Kasumi-1 (cell line): ENCODE measurements around the gene CYB561D1.

Source experiments
- DNase-seq, 2 experiments: peaks; one replicate each; lab custom pipeline; 2025; lab: John Stamatoyannopoulos, UW

Gene CYB561D1

DNA sequence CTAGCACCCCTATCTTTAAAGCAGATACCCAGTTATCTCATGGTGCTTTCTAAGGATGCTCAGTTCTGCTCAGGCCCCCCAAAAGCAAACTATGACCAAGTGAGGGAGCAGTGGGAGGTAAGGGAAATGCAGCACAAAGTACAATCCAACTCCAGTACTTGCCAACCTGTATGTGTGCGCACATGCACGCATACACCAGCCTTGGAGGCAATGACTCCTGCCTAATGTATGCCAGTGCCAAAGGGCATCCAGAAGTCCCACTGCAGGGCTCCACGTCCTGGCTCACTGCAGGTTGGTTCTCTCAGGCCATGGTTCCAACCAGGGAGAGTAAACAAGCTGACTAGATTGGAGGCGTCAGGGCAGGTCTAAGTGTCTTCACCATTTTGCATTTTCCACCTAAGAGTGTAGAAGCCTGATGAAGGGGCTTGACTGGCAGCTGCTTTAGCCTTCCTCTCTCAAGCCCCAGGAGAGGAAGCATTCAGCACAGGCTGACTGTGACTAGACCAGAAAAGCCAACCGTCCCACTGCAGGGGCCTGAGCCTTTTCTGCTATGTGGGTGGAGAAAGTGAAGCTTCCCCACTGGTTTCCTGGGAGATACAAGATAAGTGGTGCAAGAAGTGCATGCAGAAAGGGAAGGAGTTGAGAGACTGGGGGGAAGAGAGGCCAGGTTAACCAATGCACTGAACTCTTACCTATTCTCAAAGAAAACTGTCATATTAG lies 7.9 kb downstream of the CYB561D1 start:
- peak; percentile 92 to 95 for DNase-seq

DNA sequence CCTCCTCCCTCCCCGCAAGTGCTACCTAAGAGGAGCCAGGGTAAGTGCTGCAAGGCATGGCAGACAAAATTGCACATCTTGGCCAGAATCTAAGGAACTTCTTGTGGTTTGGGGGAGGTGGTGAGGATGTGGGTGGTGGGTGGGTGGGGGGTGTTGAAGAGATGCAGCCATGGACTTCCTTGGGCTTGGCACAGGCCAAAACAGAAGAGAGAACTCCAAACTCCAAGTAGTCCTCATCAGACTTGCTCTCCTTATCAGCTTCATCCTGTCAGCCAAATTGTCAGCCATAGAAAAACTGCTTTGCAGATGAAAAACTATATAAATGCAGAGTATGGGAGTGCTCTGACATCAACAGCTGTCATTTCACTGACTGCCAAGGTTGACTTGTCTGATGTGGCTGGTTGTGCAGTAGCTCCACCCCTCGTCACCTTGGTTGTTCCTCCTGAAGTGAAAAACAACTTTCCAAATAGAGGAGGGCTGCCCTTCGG lies 8.5 kb downstream of the CYB561D1 start:
- peak in 1 of 2 experiments; percentile 52 for DNase-seq

DNA sequence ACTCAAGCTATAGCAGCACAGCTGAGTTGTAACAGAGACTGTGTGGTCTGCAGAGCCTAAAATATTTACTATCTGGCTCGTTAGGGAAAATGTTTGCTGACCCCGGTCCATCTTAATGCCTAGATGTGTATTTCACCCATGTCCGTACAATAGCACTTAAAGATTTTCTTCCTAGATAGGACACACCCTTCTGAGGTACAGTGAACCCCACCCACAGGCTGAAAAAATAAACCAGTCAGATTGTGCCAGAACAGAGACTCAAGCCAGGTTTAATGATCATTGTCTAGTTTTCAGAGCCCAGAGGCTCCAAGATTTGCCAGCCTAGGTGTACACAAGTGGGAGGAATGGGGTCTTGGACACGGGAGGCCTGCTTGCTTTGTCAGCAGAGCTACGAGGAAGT lies 10.0 kb downstream of the CYB561D1 start:
- DNase-seq: no peak

DNA sequence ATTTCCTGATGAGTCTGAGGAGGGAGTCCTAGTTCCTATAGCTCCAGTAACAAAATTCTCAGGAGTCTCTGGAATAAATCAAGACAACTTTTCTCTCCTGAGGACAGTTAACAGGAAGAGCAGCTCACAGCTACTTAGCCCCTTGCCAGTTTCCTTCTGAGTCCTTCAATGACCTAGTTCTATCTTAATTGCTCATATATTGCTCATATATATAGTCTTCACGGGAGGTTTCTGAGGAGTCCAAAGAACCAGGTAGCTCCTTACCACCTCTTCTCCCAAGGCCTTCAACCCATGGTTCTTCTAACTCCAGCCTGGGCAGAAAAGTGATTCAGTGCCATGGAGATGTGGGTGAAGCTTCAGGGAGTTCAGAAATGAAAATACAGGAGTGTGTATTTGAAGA lies 11.1 kb downstream of the CYB561D1 start:
- no peak for DNase-seq

DNA sequence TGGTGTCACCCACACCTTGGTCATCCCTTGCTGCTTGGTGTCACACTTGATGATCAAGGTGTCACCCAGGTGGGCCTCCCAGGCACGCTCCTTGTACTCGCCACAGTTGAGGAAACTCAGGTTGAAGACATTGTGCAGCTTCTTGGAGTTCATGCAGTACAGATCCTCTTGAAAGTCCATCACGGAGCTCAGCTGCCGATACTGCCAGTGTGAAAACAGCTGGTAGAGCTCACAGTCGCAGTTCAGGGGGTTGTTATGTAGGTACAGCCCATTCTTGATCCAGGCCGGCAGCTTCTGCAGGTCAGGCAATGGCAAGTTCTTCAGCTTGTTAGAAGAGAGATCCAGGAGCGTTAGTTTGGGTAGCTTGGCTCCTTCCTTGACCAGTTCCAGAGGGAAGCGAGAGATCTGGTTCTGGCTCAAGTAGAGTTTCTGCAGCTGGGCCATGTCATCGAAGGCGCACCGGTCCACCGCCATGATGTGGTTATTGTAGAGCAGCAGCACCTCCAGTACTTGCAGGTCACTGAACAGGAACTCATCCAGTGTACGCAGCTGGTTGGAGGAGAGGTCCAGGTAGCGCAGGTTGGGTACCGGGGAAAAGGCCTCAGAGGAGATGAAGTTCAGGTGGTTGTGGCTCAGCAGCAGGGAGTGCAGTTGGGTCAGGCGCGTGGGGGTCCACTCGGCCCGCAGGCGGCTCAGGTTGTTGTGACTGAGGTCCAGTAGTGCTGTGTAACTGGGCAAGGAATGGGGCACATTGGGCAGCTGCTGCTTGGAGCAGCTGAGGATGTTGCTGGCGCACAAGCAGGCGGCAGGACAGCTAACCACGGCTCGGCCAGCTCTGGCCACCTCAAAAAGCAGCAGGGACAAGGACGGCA lies 14.3 kb downstream of the CYB561D1 start:
- no peak for DNase-seq

DNA sequence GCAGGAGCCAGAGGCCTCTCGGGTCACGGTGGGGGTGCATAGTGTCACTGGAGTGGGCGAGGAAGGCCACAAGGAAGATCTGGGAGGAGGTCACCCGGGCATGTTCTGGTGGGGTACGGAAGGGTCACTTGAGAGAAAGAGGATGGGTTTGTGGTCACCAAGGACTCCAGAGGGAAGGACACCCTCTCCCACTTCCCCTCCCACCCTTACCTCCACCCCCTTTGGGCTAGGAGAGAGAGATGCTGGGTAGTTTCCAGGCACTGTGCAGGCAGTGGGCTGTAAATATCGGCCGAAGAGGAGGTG lies 14.9 kb downstream of the CYB561D1 start:
- DNase-seq: no peak

DNA sequence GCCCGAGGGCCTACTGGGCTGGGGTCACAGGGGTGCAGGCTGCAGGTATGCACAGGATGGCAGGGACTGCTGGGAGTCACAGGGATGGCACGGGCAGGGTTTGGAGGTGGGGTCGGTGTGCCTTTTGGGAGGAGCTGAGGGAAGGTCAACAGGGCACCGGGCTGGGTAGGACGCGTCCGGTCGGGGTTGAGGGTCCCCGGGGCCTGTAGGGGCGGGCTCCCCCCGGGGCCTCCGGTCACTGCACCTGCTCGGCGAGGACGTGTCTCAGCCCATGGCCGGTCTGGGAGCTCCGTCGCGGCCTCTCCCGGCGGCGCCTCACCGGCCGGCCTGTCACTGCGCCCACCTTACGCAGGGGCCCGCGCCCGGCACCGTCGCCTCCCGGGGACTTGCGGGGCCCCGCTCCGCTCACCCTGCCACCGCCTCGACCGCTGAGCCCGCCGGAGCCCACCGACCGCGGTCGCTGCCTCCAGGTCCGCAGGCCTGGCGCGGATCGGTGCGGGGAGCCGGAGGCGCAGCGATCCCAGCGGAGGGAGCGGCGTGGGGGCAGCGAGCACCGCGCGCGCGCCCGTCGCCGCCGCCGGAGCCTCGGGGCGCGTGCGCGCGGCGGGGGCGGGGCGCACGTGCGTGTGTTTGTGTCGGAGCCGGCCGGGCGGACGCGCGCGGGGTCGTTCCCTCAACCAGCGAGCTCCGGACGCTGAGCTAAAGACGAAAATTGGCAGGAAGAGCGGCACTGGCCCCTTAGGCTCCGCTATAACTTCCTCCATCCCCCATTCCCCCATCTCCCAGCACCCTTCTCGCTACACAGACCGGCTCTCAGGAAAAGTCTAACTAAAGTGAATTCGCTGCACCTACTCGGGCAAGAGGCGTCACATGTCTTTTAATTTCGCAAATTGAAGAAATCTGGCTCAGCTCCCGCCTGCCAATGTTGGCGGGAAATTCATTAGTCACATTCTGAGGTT lies 15.6 kb downstream of the CYB561D1 start, which contains the start of gene AMIGO1:
Gene AMIGO1 (minus strand): TSS at position 552 of the 959 bp plus-strand sequence. CDS start 815 bp downstream, outside the sequence.
- DNase-seq: peak; percentile 50 to 55

DNA sequence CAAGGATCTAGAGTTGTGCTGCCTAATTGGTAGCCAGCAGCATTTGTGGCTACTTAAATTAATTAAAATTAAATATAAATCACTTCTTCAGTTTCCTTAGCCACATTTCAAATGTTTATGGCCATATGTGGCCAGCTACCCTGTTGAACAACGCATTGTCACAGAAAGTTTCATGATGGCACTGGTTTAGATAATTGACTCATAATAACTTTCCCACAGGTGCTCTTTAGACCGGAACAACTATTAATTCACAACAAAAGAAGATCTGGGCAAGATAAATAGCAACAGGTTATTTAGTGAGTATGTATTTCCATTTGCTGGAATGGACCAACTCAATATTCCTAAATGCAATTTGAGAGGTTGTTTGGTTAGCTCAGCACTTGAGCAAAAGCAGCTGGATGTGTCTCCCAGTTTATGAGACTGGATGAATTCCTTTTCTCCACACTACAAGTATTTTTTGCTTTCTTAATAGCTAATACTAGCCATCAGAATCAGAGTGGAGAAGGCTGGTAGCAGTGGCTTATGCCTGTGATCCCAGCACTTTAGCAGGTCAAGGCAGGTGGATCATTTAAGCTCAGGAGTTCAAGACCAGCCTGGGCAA lies 19.3 kb downstream of the CYB561D1 start:
- DNase-seq: no peak

DNA sequence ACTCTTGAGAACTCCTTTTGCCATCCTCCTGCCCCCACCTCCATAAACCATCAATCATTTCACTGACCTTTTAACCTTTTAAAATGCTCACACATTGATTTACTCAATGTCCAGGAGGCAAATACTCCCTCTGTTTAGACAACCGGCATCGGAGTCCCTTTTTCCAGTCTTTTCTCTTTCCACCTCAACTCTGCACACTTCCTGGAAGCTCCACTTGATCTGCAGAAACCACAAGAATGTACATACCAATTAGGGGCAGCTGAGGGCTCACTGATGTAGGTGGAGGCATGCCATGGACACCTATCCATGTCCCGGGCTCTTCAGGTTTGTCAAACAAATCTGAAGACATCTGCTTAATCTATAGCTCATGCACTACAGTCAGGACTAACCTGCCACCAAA lies 21.0 kb downstream of the CYB561D1 start:
- DNase-seq: no peak

DNA sequence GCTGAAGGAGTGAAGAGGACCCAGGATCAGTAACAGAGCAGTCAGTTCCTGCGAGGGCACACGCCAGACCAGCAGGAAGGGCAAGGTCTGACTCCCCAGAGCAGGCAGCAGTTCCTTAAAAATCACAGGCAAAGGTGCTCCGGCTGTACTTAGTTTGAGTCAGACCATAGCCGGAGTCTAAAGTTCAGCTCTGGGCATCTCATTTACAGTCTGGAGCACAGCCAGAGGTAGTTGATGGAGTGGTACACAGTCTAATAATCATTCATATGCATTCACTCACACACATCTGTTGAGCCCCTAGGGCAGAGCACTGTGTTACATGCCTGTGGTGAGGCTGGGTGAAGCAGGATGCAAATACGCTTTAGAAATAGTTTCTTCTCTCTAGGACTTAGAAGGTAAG lies 23.0 kb downstream of the CYB561D1 start:
- DNase-seq: no peak

DNA sequence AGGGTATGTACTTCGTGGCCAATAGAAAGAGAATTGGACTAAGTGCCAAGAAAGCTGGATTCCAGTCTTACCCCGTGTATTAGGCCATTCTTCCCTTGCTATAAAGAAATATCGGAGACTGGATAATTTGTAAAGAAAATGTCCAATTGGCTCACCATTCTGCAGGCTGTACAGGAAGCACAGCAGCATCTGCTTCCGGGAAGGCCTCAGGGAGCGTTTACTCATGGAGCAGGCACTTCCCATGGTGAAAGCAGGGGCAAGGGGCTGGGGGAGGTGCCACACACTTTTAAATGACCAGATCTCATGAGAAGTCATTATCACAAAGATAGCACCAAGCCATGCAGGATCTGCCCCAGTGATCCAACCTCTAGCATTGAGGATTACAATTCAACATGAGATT lies 23.4 kb downstream of the CYB561D1 start:
- no peak for DNase-seq

DNA sequence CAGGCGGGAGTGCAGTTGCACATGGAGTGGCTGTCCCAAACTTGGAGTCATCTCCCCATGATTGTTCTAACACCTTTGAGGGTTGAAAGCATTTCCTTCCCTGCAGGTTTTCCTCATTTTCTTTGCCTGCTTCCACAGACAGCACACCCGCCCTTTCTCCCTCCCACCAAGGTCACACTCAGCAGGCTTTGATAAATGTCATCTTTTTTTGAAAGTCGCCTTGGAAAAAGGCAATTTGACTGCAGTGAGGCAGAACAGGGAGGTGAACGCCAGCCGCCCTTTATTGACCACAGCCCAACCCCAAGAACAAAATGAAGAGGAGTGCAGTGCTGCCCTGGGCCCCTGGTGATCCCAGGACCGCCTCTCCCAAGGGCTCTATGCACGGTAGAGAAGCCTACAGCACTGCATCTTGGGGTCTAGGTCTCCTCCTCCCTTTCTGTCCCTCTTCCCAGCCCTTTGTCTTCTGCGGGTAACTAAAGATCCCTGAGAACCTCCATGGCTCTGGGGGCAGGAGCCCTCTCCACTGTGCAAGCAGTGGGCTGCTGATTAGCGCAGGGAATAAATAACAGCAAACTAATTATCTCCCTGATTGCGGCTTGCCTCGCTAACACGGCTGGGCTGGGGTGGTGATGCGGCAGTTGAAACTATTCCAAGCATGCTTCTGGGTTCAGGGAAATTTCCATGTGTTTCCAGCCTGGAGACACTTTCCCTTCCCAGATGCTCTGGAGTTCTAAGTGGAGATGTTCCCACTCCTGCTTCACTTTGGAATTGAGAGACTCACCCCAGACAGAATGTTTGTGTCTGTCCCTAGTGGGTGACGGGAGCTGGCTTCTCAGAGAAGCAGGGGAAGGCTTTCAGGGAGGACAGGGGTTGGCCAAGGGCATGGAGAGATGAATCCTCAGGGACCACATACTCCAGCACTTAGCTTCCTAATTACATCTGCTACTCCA lies 27.4 kb downstream of the CYB561D1 start:
- no peak for DNase-seq

DNA sequence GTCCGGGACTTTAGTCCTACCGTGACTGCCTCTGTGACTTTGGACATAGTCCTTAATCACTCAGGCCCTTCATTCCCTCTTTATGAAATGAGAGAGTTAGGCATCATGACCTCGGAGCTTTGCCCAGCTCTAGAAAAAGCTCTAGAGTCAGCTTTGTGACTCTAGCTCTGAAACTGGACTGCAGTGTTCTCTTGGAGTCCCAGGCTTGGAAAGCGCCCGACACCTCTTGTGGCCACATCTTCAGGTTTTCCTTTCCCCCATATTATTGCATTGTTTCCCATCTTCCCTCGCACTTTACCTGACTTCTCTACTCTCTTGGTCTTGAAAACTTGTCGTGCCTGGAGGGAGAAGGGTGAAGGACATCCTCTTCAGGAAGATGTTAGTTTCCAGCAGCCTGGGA lies 28.1 kb downstream of the CYB561D1 start:
- no peak for DNase-seq

DNA sequence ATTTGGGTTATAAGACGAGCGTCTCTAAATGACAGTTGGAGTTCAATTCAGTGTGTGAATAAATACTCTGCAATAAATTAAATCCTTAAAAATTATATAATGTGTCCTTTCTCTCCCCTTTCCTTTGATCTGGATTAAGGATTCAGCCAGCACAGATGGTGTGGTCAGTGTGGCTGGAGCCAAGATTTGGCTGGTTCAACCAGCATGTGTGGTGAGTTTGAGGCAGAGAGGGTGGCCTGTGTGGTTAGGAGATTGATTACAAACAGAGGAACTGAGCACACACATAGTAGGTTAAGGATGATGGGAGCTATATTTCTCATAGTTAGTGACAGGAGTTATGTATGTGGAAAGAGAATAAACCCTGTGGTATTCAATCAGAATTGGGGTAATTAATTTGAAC lies 29.8 kb downstream of the CYB561D1 start:
- no peak for DNase-seq

DNA sequence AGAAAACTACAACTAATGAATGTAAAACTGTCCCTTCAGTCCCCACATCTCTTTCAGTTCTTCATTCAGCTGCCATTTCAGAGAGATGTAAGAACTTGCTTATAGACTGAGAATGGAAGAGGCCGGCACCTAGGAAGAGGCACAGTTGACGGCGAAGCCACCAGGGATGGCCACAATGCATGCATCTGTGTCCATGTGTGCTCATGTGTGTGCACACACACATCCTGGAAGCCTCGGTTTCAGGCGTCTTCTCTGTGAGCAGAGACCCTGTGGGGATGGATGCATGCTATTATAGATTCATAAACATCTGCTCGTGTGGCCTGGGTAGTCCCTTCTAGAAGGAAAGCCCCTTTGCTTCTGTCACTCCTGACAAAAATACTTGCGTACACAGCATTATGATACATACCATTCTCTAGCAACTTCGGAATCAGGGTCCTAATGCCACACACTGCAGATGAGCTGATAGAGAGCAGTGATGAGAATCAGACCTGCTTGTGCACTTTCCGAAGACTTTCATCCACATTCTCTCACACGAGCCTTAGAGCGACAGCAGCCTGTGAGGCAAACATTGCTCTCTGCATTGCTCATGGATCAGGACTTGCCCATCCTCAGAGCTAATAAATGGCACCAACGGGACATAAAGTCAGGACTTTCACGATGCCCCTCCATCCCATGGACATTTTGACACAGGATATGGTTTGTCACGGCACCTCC lies 33.4 kb downstream of the CYB561D1 start:
- DNase-seq: no peak

DNA sequence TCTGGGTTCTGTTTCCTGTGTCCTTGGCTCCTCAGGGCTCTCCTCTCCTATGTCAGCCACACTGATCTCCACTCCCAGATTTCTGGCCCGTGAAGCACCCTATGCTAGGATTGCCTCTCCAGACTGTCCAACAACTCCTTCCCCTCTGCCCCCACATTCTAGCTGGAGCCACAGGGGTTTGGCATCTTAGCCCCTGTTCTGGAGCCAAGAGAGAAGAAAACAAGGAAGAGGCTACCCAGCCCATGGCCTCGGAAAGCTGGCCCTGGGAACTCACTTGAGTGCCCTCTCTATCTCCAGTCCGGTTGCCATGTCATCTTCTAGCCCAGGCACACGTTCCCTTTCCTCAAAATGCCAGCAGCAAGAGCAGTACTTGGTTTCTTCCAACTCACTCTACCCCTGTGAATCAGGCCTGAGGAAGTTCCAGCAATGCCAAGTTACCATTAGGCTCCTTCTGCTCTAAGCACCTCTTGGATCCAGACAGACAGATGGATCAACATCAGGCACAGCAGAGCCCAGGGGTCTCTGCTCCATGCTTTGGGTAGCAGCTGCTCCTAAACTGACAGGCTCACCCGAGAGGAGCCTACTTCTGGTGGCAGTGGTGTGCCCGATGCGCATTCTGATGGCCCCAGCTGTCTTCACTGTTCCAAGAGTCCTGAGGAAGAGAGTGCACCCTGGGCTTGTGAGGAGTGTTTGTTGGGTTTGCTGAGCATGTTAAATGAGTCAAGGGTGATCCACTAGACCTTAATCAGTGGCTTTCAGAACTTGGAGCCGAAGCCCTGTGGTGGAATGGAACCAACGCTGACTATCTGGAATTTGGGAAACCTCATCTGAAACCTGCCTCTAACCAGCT lies 34.2 kb downstream of the CYB561D1 start:
- DNase-seq: no peak

DNA sequence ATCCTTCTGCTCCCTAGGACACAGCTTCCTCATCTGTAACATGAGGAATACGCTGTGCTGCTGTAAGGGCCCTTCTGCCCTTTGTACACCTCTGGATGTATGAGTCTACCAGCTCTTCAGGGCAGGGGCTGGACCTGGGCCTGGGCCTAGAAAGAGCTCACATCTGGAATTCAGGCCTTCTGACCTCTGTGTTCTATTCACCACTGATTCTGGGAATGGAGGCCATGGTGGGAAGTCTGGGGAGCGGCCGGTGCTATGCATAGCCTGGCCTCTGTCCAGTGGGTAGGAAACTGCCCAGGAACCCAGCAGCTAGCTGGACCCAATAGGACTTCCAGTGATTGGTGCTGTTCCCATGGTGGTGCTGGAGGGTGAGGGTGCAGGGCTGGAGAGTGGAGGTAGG lies 34.8 kb downstream of the CYB561D1 start:
- no peak for DNase-seq

DNA sequence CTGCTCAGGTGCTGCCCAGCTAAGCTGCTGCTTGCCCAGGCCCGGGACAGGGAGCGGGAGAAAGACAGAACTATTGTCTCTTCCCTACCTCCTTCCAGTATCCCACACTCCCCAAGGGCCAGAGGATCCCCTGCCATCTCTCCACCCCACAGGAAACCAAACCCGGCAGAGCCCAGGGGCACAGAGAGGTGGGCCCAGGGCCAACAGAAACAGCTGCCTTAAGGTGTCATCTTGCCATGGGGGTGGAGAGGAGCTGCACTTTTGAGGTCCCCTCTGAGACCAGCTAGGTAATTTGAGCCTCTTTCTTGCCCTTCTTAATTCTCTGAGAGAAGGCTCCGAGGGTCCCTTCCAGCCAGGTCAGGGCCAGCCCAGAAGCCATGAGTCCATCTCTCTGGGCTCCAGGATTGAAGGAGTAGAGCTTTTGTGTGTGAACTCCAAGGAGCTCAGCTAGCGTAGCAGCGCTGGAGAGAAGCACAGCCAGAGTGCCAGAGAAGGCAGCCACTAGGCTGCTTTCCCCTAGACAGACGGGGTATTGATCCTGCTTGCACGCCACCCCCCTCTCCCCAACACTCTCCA lies 36.1 kb downstream of the CYB561D1 start:
- no peak for DNase-seq
